ENCODE results near the gene FCN1. TPM values are rescaled to one million over a fixed set of nuclear protein-coding genes. Genes with fewer than 3 reads are reported as not detected.

Gene FCN1
- total RNA-seq, 4 donors from 2014 or later = 1.3 to 26.0 (median 1.8) TPM

GRCh38 chr9:134949681-134950385 lies 32.1 kb upstream of the FCN1 start:
- Histone ChIP-seq H3K4me1 (peaks cover 0 to 14% (median 8%) of the 10 kb centered on the region in 4 donors), H3K27me3 (peaks cover 0 to 29% (median 0%) of the 10 kb centered on the region in 4 donors), H3K36me3 (no peaks in the 10 kb centered on the region), H3K4me3 (no peak overlapping the region), H3K9me3 (no peaks in the 10 kb centered on the region), H3K27ac (replicated peaks in 1 of 4) (no peak overlapping the region)
- TF ChIP-seq CTCF (IDR thresholded peaks at IDR 0.05) (no peak), EP300 (IDR thresholded peaks at IDR 0.05) (no peak), POLR2AphosphoS5 (IDR thresholded peaks at IDR 0.05) (no peak), POLR2A (IDR thresholded peaks at IDR 0.05; ENCODE audit: low read depth) (no peak)
- DNase-seq (ENCODE audit: extremely low spot score) = no peak
- 88% methylated on average over 9 of the region's 12 CpGs for WGBS
- intact Hi-C loops (cut with DNase I) = no loop called here

GRCh38 chr9:134948149-134948548 lies 30.4 kb upstream of the FCN1 start:
- TF ChIP-seq CTCF (IDR thresholded peaks at IDR 0.05) = no peak
- TF ChIP-seq EP300 (IDR thresholded peaks at IDR 0.05) = no peak
- no peak for TF ChIP-seq POLR2A (IDR thresholded peaks at IDR 0.05; ENCODE audit: low read depth)
- TF ChIP-seq POLR2AphosphoS5 (IDR thresholded peaks at IDR 0.05) = no peak
- intact Hi-C loops (cut with DNase I) = no loop called here
- DNase-seq (ENCODE audit: extremely low spot score) = no peak
- Histone ChIP-seq H3K4me1 (peaks cover 12 to 30% (median 25%) of the 10 kb centered on the region in 4 donors), H3K4me3 (no peak overlapping the region), H3K27me3 (peaks cover 0 to 41% (median 0%) of the 10 kb centered on the region in 4 donors), H3K9me3 (no peaks in the 10 kb centered on the region), H3K27ac (replicated peaks in 1 of 4) (no peak overlapping the region), H3K36me3 (no peaks in the 10 kb centered on the region)
- 86% methylated on average over 11 of the region's 11 CpGs for WGBS

- DNase-seq (ENCODE audit: extremely low spot score) = no peak
- Histone ChIP-seq H3K36me3 (no peaks in the 10 kb centered on the region), H3K27me3 (peaks cover 0 to 48% (median 2%) of the 10 kb centered on the region in 4 donors), H3K4me3 (no peak overlapping the region), H3K9me3 (no peaks in the 10 kb centered on the region), H3K27ac (replicated peaks in 1 of 4) (no peak overlapping the region), H3K4me1 (peaks cover 17 to 36% (median 33%) of the 10 kb centered on the region in 4 donors)
- 50% methylated on average over 4 of the region's 26 CpGs for whole genome bisulfite sequencing
- intact Hi-C loops (cut with DNase I) = no loop called here
- TF ChIP-seq EP300 (IDR thresholded peaks at IDR 0.05) = no peak
- no peak for TF ChIP-seq POLR2AphosphoS5 (IDR thresholded peaks at IDR 0.05)
- no peak for TF ChIP-seq POLR2A (IDR thresholded peaks at IDR 0.05; ENCODE audit: low read depth)
- no peak for TF ChIP-seq CTCF (IDR thresholded peaks at IDR 0.05)
These were observed 29.7 kb upstream of the FCN1 start for GRCh38 chr9:134947265-134947955.

- Histone ChIP-seq H3K27ac (replicated peaks in 1 of 4) (no peak overlapping the region), H3K4me3 (no peak overlapping the region), H3K9me3 (no peaks in the 10 kb centered on the region), H3K4me1 (peaks cover 22 to 43% (median 39%) of the 10 kb centered on the region in 4 donors), H3K36me3 (no peaks in the 10 kb centered on the region), H3K27me3 (peaks cover 0 to 56% (median 2%) of the 10 kb centered on the region in 4 donors)
- no peak for TF ChIP-seq CTCF (IDR thresholded peaks at IDR 0.05)
- TF ChIP-seq POLR2AphosphoS5 (IDR thresholded peaks at IDR 0.05) = no peak
- TF ChIP-seq EP300 (IDR thresholded peaks at IDR 0.05) = no peak
- no peak for TF ChIP-seq POLR2A (IDR thresholded peaks at IDR 0.05; ENCODE audit: low read depth)
- intact Hi-C loops (cut with DNase I) = no loop called here
- DNase-seq (ENCODE audit: extremely low spot score) = no peak
These were observed 29.0 kb upstream of the FCN1 start for GRCh38 chr9:134946663-134947062.

Data from esophagus muscularis mucosa (tissue), 4 donors.